Chondrocyte (in vitro differentiated cells): Measurements from ENCODE around the gene RAB8A. TPM values are rescaled to one million over a fixed set of nuclear protein-coding genes. Genes with fewer than 3 reads are reported as not detected.
"Not testable (repeated sequence)": the region's sequence is repeated elsewhere in the genome, so short reads cannot be mapped to it uniquely, and the experiment has no call there.

Source experiments
- DNase-seq: peaks from one replicate; pipeline ENCODE4 v3.0.0; 2021; ENCODE audit warnings: mixed read lengths, low spot score
- H3K27ac Mint-ChIP-seq: one replicate; pipeline ENCODE4 v1.8.0; 2021; ENCODE audit warnings: mild to moderate bottlenecking, moderate library complexity, mixed read lengths; ENCODE audit not compliant: unreplicated experiment
- H3K27me3 Mint-ChIP-seq: 2 replicates; pipeline ENCODE4 v1.8.0; 2021; ENCODE audit warnings: low read depth, mixed read lengths
- H3K36me3 Mint-ChIP-seq: 2 replicates; pipeline ENCODE4 v1.8.0; 2021; ENCODE audit warnings: low read depth, mixed read lengths
- H3K4me1 Mint-ChIP-seq: 2 replicates; pipeline ENCODE4 v1.8.0; 2021; ENCODE audit warnings: low read depth, mild to moderate bottlenecking, mixed read lengths
- H3K4me3 Mint-ChIP-seq: one replicate; pipeline ENCODE4 v1.8.0; 2021; ENCODE audit warnings: mild to moderate bottlenecking, moderate library complexity, mixed read lengths; ENCODE audit not compliant: unreplicated experiment
- H3K9me3 Mint-ChIP-seq: 2 replicates; pipeline ENCODE4 v1.8.0; 2021; ENCODE audit warnings: low read depth, mixed read lengths
- total RNA-seq: library from RNA; stranded (reverse); gene quantifications from 3 replicates; pipeline ENCODE4 v1.2.1, GENCODE V29; 2021
- TF ChIP-seq, protein P1 (sequence below): fragments of 200-600 bp; sonication (generic); IDR thresholded peaks from 2 replicates; pipeline ENCODE4 v1.5.0; 2021; ENCODE audit warnings: antibody characterized with exemption, mild to moderate bottlenecking, moderate library complexity

RAB8A gene
- total RNA-seq, 1 donor from 2014 or later: 65.5 TPM

DNA sequence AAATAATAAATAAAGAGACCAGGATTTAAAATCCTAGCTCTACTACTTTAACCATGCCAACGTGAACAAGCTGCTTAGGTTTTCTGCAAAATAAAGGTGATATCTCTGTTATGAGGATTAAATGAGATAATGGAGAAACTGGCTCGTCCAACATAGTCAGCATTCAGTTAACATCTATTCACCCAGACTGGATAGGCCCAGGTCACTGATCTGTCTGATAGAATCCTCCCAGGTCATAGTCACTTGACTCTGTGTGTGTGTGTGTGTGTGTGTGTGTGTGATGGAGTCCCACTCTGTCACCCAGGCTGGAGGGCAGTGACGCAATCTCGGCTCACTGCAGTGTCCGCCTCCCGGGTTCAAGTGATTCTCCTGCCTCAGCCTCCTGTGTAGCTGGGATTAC, 12.9 kb upstream of the RAB8A start:
- Mint-ChIP-seq H3K27ac (no peak overlapping the region), H3K36me3 (peaks cover 62% of the 10 kb centered on the region), H3K4me3 (no peak overlapping the region)

DNA sequence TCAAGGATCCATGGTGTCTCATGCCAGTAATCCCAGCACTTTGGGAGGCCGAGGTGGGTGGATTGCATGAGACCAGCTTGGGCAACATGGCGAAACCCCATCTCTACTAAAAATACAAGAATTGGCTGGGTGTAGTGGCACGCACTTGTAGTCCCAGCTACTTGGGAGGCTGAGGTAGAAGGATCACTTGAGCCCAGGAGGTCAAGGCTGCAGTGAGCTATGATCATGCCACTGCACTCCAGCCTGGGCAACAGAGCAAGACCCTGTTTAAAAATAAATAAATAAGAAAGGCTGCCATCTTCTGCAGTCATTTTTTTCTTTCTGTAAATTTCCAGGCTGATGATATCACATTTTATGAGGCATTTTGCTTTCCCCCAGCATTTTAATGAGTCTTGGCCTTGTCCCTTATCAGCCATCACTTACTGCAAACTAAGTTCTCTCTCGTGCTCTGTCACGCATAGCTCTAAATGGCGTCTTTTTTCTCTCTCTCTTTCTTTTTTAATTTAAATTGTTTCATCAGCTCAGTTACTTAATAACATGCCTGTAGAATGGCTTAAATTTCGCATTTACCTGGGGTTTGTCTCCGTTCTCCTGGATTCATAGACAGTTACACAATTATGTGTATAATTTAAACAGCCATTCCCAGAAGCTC, 12.2 kb upstream of the RAB8A start:
- DNase-seq, H3K4me3 Mint-ChIP-seq, H3K9me3 Mint-ChIP-seq, H3K27me3 Mint-ChIP-seq: not testable (repeated sequence)
- Mint-ChIP-seq H3K27ac (peak overlapping the region; percentile 77), H3K4me1 (peaks cover 32% of the 10 kb centered on the region), H3K36me3 (peaks cover 59% of the 10 kb centered on the region)

More for the DNA sequence above, 12.9 kb upstream of the RAB8A start:
- peaks cover 37% of the 10 kb centered on the region for H3K4me1 Mint-ChIP-seq
- no peak for DNase-seq
- TF ChIP-seq, protein P1, sequence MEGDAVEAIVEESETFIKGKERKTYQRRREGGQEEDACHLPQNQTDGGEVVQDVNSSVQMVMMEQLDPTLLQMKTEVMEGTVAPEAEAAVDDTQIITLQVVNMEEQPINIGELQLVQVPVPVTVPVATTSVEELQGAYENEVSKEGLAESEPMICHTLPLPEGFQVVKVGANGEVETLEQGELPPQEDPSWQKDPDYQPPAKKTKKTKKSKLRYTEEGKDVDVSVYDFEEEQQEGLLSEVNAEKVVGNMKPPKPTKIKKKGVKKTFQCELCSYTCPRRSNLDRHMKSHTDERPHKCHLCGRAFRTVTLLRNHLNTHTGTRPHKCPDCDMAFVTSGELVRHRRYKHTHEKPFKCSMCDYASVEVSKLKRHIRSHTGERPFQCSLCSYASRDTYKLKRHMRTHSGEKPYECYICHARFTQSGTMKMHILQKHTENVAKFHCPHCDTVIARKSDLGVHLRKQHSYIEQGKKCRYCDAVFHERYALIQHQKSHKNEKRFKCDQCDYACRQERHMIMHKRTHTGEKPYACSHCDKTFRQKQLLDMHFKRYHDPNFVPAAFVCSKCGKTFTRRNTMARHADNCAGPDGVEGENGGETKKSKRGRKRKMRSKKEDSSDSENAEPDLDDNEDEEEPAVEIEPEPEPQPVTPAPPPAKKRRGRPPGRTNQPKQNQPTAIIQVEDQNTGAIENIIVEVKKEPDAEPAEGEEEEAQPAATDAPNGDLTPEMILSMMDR: no peak
- no peaks in the 10 kb centered on the region for H3K9me3 Mint-ChIP-seq
- no peaks in the 10 kb centered on the region for H3K27me3 Mint-ChIP-seq

DNA sequence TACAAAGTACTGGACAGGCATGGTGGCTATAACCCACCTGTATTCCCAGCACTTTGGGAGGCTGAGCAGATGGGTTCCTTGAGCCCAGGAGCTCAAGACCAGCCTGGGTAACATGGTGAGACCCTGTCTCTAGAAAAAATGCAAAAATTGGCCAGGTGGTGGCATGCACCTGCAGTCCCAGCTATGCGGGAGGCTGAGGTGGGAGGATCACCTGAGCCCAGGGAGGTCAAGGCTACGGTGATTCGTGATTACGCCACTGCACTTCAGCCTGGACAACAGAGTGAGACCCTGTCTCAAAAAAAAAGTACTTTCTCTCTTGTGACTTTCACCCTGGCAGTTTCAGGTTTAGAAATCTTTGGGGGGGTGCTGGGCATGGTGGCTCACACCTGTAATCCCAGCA, 11.2 kb upstream of the RAB8A start:
- Mint-ChIP-seq H3K9me3 (no peaks in the 10 kb centered on the region), H3K4me3 (no peak overlapping the region), H3K27ac (no peak overlapping the region), H3K27me3 (no peaks in the 10 kb centered on the region), H3K4me1 (peaks cover 21% of the 10 kb centered on the region), H3K36me3 (peaks cover 50% of the 10 kb centered on the region)
- TF ChIP-seq, protein P1: no peak
- no peak for DNase-seq

DNA sequence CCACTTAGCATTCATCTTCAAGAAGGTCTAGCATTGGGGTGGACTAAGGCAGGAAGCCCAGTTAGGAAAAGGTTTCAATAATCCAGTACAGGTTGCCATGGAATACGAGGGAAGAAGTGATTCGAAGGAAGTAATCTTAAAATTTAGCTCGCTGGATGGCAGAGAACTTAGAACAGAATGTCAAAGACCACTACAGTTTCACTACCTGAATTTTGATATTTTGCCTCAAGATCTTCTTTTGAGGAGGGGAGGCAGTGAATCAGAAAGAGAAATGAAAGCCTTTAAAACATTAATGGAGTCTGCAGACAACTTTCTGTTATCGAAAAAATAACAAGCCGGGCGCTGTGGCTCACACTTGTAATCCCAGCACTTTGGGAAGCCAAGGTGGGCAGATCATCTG, 7.0 kb upstream of the RAB8A start:
- H3K36me3 Mint-ChIP-seq: peaks cover 20% of the 10 kb centered on the region
- TF ChIP-seq, protein P1: no peak
- H3K27me3 Mint-ChIP-seq: no peaks in the 10 kb centered on the region
- DNase-seq: no peak
- H3K4me3 Mint-ChIP-seq: no peak overlapping the region
- H3K4me1 Mint-ChIP-seq: no peaks in the 10 kb centered on the region
- H3K9me3 Mint-ChIP-seq: no peaks in the 10 kb centered on the region
- peak overlapping the region; percentile 14 for H3K27ac Mint-ChIP-seq

DNA sequence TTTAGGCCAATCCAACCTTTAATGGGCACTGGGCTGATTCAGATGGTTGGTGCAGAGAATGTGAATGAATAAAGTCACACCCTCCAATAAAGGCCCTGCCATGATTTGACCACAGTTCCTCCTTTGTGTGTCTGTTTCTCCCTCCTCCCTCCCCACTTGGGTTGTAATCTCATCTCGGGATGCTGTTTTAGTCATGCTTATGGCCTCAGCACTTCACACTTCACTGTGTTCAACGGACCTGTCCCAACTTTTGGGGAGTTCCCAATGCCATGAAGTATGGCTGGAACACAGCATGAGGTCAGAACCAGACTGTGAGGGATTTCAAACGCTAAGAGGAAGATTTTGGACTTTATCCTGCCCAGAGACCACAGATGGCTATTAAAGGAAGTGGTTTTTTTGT, 5.6 kb upstream of the RAB8A start:
- Mint-ChIP-seq H3K36me3 (peaks cover 17% of the 10 kb centered on the region), H3K27ac (peak overlapping the region; percentile 84), H3K27me3 (no peaks in the 10 kb centered on the region), H3K9me3 (no peaks in the 10 kb centered on the region), H3K4me3 (no peak overlapping the region), H3K4me1 (peaks cover 3% of the 10 kb centered on the region)
- no peak for DNase-seq
- TF ChIP-seq, protein P1: no peak
